Neutrophil (primary cell): ENCODE measurements around the gene PRR33.

Experiments used
- H3K27ac ChIP-seq: fragments of 200-600 bp; sonication (generic); 2 replicates; pipeline ENCODE4 v1.5.1; 2016; ENCODE audit warnings: mild to moderate bottlenecking, moderate library complexity
- H3K27me3 ChIP-seq: fragments of 200-600 bp; sonication (generic); 2 replicates; pipeline ENCODE4 v1.6.0; 2016; ENCODE audit warnings: mild to moderate bottlenecking
- H3K36me3 ChIP-seq: fragments of 200-600 bp; sonication (generic); 2 replicates; pipeline ENCODE4 v1.5.1; 2017
- H3K4me1 ChIP-seq, 2 experiments: fragments of 200-600 bp in 1 of 2; sonication (generic) in 1 of 2; 1 replicate in 1 of 2; 2 replicates in 1 of 2; pipeline versions ENCODE4 v1.5.1 to v1.6.1; 2013 to 2016; ENCODE audit warnings: low read depth in 1 of 2, low read length in 1 of 2, mild to moderate bottlenecking in 1 of 2, moderate library complexity in 1 of 2; ENCODE audit not compliant: control insufficient read depth in 1 of 2, insufficient read depth in 1 of 2
- H3K4me3 ChIP-seq, 2 experiments: fragments of 200-600 bp in 1 of 2; sonication (generic) in 1 of 2; 1 replicate in 1 of 2; 2 replicates in 1 of 2; pipeline ENCODE4 v1.5.1; 2013 to 2016; ENCODE audit warnings: low read depth in 1 of 2, low read length in 1 of 2, mild to moderate bottlenecking in 1 of 2, moderate library complexity in 1 of 2
- H3K9me3 ChIP-seq: fragments of 200-600 bp; sonication (generic); 2 replicates; pipeline ENCODE4 v1.5.1; 2016
- CTCF ChIP-seq: fragments of 200-600 bp; sonication (generic); IDR thresholded peaks from 2 replicates; pipeline ENCODE4 v1.5.1; 2016; ENCODE audit warnings: antibody characterized with exemption

The PRR33 gene

DNA sequence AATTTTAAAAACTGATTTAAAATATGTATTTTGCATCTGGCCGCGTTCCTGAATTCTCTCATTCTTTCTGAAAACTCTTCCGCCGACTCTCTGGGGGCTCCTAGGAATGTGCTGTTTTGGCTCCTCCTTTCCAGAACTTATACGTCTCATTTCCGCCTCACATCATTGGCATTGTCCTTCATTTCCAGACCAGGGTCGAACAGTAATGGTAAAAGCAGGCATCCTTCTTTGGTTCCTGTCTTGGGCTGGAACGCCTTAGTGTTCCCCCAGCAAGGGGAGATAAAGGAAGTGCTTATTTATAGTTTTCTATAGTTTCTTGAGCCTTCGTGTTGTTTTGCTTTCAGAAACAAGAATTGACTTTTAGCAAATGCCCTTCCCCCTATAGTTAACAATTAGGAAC, 16.9 kb upstream of the PRR33 start:
- H3K36me3 ChIP-seq = no peaks in the 10 kb centered on the region
- no peak overlapping the region for H3K4me3 ChIP-seq
- H3K9me3 ChIP-seq = no peaks in the 10 kb centered on the region
- no peak for TF ChIP-seq CTCF
- no peaks in the 10 kb centered on the region for H3K27me3 ChIP-seq
- peaks cover 10 to 13% of the 10 kb centered on the region in 2 experiments for H3K4me1 ChIP-seq
- H3K27ac ChIP-seq = no peak overlapping the region

GRCh38 chr11:1906611-1907423, 15.1 kb upstream of the PRR33 start:
- Histone ChIP-seq H3K4me3 (no peak overlapping the region), H3K27me3 (no peaks in the 10 kb centered on the region), H3K27ac (no peak overlapping the region), H3K36me3 (no peaks in the 10 kb centered on the region), H3K9me3 (no peaks in the 10 kb centered on the region), H3K4me1 (peaks cover 1 to 3% of the 10 kb centered on the region in 2 experiments)
- TF ChIP-seq CTCF = no peak

- H3K27me3 ChIP-seq = no peaks in the 10 kb centered on the region
- H3K9me3 ChIP-seq = no peaks in the 10 kb centered on the region
- no peak overlapping the region for H3K4me3 ChIP-seq
- no peaks in the 10 kb centered on the region for H3K36me3 ChIP-seq
- TF ChIP-seq CTCF = no peak
- H3K27ac ChIP-seq = no peak overlapping the region
- no peaks in the 10 kb centered on the region for H3K4me1 ChIP-seq
Observed at GRCh38 chr11:1906181-1906580, 14.5 kb upstream of the PRR33 start.

DNA sequence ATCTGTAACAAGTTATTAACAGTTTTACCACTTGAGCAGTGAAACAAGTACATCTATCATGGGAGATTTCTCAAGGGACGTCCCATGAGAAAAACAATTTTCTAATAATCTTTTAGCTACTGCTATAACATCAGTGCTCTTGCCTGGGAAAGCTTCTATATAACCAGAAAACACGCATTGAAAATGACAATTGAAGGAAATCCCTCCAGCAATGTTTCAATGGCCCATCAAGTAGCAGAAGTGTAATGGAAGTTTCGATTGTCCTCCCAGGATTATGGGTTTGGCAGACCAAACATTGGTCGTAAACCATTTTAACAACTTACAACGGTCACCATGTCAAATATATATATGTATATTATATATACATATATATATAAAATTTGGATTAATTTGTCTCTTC, 8.0 kb upstream of the PRR33 start:
- Histone ChIP-seq H3K4me3 (no peak overlapping the region), H3K4me1 (peaks cover 13% of the 10 kb centered on the region in 2 experiments), H3K27me3 (no peaks in the 10 kb centered on the region), H3K27ac (no peak overlapping the region), H3K36me3 (no peaks in the 10 kb centered on the region), H3K9me3 (no peaks in the 10 kb centered on the region)
- no peak for TF ChIP-seq CTCF

GRCh38 chr11:1899090-1899489, 7.4 kb upstream of the PRR33 start:
- Histone ChIP-seq H3K36me3 (no peaks in the 10 kb centered on the region), H3K27ac (no peak overlapping the region), H3K27me3 (no peaks in the 10 kb centered on the region), H3K4me1 (peaks cover 13% of the 10 kb centered on the region in 2 experiments), H3K9me3 (no peaks in the 10 kb centered on the region), H3K4me3 (no peak overlapping the region)
- no peak for TF ChIP-seq CTCF
